Activated B cell treated with CpG ODN at 0.5 μM for 24 hours (primary cell): Measurements from ENCODE around the gene MKNK1. TPM values are rescaled to one million over a fixed set of nuclear protein-coding genes. Genes with fewer than 3 reads are reported as not detected.

Source experiments
- ATAC-seq: fragments of 200-7000 bp; cut with Tn5 transposase; one replicate; pipeline ENCODE4 v1.10.0; 2021; ENCODE audit warnings: low read depth, mild to moderate bottlenecking, moderate library complexity
- CTCF ChIA-PET: fragments of 350-600 bp; sonication (Branson Sonifier 250); formaldehyde crosslinking; loops from one replicate; lab custom pipeline; 2021; ENCODE audit warnings: antibody characterized with exemption; lab: Charles Lee
- POLR2A ChIA-PET: fragments of 350-600 bp; sonication (Branson Sonifier 250); formaldehyde crosslinking; loops from one replicate; lab custom pipeline; 2021; ENCODE audit warnings: antibody characterized with exemption; lab: Charles Lee
- DNase-seq: peaks from one replicate; pipeline ENCODE4 v3.0.0; 2022
- H3K27ac Mint-ChIP-seq: one replicate; pipeline ENCODE4 v1.8.0; 2020; ENCODE audit warnings: mixed read lengths
- H3K27me3 Mint-ChIP-seq: one replicate; pipeline ENCODE4 v1.8.0; 2021; ENCODE audit warnings: mixed read lengths
- H3K36me3 Mint-ChIP-seq: one replicate; pipeline ENCODE4 v1.8.0; 2021; ENCODE audit warnings: low read depth, mixed read lengths
- H3K4me1 Mint-ChIP-seq: one replicate; pipeline ENCODE4 v1.8.0; 2021; ENCODE audit warnings: mixed read lengths
- H3K4me3 Mint-ChIP-seq: one replicate; pipeline ENCODE4 v1.8.0; 2020; ENCODE audit warnings: mild to moderate bottlenecking, mixed read lengths
- H3K9me3 Mint-ChIP-seq: one replicate; pipeline ENCODE4 v1.8.0; 2020; ENCODE audit warnings: mixed read lengths
- intact Hi-C: fragments of 100-400 bp; cut with micrococcal nuclease; formaldehyde crosslinking; loops from one replicate; pipeline ENCODE4 v1.15.1; 2024
- total RNA-seq: library from RNA; stranded (reverse); gene quantifications from 2 replicates; pipeline ENCODE4 v1.2.3, GENCODE V29; 2022
- TF ChIP-seq, protein P1 (sequence below): fragments of 200-600 bp; IDR thresholded peaks from one replicate; pipeline ENCODE4 v1.8.0; 2022; ENCODE audit warnings: antibody characterized with exemption, mild to moderate bottlenecking

The MKNK1 gene
- total RNA-seq, 1 donor from 2014 or later = 45.0 TPM

DNA sequence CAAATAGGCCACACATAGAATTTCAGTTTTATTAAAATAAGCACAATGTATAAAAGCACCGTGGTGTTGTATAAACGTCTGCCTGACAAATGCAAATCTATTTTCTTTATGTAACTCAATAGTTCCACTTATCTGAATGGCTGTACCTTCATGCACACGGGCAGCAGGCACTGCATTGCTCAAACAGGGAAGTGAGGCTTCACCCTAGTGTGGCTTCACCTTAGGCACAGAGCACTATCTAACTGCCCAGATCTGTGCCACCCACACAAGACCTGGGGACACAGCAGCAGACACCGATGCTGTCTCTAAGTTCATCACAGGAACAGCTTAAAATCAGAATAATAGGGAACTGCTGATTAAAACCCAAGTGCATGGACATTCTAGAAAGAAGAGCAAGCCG lies 46.7 kb downstream of the MKNK1 start:
- H3K27me3 Mint-ChIP-seq = peaks cover 5% of the 10 kb centered on the region
- H3K4me1 Mint-ChIP-seq = no peaks in the 10 kb centered on the region
- CTCF ChIA-PET = no interaction called here
- no peak for DNase-seq
- TF ChIP-seq, protein P1, sequence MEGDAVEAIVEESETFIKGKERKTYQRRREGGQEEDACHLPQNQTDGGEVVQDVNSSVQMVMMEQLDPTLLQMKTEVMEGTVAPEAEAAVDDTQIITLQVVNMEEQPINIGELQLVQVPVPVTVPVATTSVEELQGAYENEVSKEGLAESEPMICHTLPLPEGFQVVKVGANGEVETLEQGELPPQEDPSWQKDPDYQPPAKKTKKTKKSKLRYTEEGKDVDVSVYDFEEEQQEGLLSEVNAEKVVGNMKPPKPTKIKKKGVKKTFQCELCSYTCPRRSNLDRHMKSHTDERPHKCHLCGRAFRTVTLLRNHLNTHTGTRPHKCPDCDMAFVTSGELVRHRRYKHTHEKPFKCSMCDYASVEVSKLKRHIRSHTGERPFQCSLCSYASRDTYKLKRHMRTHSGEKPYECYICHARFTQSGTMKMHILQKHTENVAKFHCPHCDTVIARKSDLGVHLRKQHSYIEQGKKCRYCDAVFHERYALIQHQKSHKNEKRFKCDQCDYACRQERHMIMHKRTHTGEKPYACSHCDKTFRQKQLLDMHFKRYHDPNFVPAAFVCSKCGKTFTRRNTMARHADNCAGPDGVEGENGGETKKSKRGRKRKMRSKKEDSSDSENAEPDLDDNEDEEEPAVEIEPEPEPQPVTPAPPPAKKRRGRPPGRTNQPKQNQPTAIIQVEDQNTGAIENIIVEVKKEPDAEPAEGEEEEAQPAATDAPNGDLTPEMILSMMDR = no peak
- ATAC-seq = no peak
- H3K4me3 Mint-ChIP-seq = no peak overlapping the region
- H3K9me3 Mint-ChIP-seq = no peaks in the 10 kb centered on the region
- POLR2A ChIA-PET = no interaction called here
- intact Hi-C loops = no loop called here
- H3K36me3 Mint-ChIP-seq = peaks cover 38% of the 10 kb centered on the region
- no peak overlapping the region for H3K27ac Mint-ChIP-seq

- no peaks in the 10 kb centered on the region for H3K9me3 Mint-ChIP-seq
These were observed 47.2 kb downstream of the MKNK1 start for GRCh38 chr1:46556822-46557221.

GRCh38 chr1:46555826-46556619 lies 48.0 kb downstream of the MKNK1 start:
- ChIA-PET CTCF (no interaction called here), POLR2A (no interaction called here)
- DNase-seq (no peak), ATAC-seq (no peak)
- no peaks in the 10 kb centered on the region for H3K9me3 Mint-ChIP-seq
- no peak overlapping the region for H3K27ac Mint-ChIP-seq
- H3K4me3 Mint-ChIP-seq = no peak overlapping the region
- H3K36me3 Mint-ChIP-seq = peaks cover 25% of the 10 kb centered on the region
- TF ChIP-seq, protein P1 = no peak
- intact Hi-C loops = no loop called here
- H3K27me3 Mint-ChIP-seq = peaks cover 5% of the 10 kb centered on the region
- H3K4me1 Mint-ChIP-seq = no peaks in the 10 kb centered on the region

More at GRCh38 chr1:46556822-46557221, 47.2 kb downstream of the MKNK1 start:
- ATAC-seq = no peak
- TF ChIP-seq, protein P1 = no peak
- H3K27me3 Mint-ChIP-seq = peaks cover 5% of the 10 kb centered on the region
- no peak overlapping the region for H3K4me3 Mint-ChIP-seq
- ChIA-PET POLR2A (no interaction called here), CTCF (no interaction called here)
- no peaks in the 10 kb centered on the region for H3K4me1 Mint-ChIP-seq
- intact Hi-C loops = no loop called here
- H3K36me3 Mint-ChIP-seq = peaks cover 33% of the 10 kb centered on the region
- DNase-seq = no peak
- no peak overlapping the region for H3K27ac Mint-ChIP-seq

DNA sequence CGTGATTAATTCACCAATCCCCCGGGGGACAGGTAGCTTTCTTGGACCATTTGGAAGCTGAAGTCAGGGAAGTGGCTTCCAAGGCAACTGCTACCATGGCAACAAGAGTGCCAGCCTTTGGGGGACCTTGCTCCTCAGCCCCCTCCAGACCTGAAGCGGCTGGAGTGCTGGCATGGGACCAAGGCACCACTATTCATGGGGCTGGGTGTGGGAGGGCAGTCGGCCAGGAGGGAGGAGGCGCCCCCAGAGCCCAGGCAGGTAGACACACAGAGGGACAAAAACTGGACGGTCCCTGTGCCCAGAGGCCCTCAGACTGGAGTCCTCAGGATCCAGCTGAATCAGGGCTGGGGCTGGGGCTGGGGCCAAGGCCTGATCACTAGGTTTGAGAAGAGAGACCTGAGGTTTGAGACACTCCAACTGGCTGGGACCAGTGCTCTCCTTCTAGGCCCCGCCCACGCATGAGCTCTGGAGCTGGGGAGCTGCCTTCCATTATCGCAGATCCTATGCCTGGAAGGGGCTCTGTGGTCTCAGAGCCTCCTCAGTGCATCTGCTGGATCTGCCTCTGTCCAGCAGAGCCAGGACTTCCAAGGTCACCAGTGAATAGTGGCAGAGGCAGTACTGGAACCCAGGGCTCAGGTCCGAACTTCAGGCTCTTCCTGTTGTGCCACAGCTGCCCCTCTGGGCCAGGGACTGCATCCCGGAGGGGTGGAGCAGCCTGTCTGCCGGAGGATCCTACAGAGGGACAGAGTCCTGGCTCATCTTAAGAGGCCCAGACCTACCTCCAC lies 49.3 kb downstream of the MKNK1 start:
- no peak for DNase-seq
- intact Hi-C loops = no loop called here
- no peak overlapping the region for H3K27ac Mint-ChIP-seq
- ChIA-PET POLR2A (no interaction called here), CTCF (no interaction called here)
- no peak overlapping the region for H3K4me3 Mint-ChIP-seq
- no peaks in the 10 kb centered on the region for H3K9me3 Mint-ChIP-seq
- TF ChIP-seq, protein P1 = no peak
- ATAC-seq = no peak
- H3K4me1 Mint-ChIP-seq = no peaks in the 10 kb centered on the region
- peaks cover 16% of the 10 kb centered on the region for H3K36me3 Mint-ChIP-seq
- H3K27me3 Mint-ChIP-seq = peaks cover 9% of the 10 kb centered on the region

- Mint-ChIP-seq H3K27ac (no peak overlapping the region), H3K4me1 (peaks cover 5% of the 10 kb centered on the region), H3K4me3 (no peak overlapping the region), H3K9me3 (no peaks in the 10 kb centered on the region), H3K36me3 (peaks cover 14% of the 10 kb centered on the region), H3K27me3 (peaks cover 15% of the 10 kb centered on the region)
- DNase-seq (no peak), ATAC-seq (no peak)
- POLR2A ChIA-PET = no interaction called here
- intact Hi-C loops = no loop called here
- TF ChIP-seq, protein P1 = no peak
- CTCF ChIA-PET = no interaction called here
These were observed 49.9 kb downstream of the MKNK1 start for GRCh38 chr1:46554236-46554596.
